Left hindlimb (tissue), 1 donor: ENCODE results near the gene TMED9.

Source experiments
- DNase-seq: peaks from one replicate; pipeline ENCODE4 v3.0.0-alpha.2; 2018

The TMED9 gene

DNA sequence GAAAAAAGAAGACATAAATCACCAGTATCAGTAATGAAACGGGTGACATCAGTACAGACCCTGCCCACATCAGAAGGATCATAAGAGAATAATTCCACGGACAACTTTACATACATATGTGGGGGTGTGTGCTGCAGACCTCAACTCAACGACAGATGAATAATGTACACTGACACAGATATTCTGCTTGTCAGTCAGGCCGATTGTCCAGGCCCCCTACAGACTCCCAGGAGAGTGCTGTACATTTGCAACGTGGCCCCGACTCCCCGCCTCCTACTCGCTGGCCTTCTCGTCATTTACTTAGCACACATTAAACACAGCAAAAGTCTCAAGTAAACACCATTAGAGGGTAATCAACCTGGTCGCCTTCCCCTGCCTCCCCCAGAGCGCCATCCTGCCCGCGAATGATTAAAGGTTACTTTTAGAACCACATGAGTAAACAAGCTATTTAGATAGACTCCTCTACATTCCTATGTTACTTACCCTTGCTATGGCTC, 3.5 kb upstream of the TMED9 start:
- DNase-seq = no peak

DNA sequence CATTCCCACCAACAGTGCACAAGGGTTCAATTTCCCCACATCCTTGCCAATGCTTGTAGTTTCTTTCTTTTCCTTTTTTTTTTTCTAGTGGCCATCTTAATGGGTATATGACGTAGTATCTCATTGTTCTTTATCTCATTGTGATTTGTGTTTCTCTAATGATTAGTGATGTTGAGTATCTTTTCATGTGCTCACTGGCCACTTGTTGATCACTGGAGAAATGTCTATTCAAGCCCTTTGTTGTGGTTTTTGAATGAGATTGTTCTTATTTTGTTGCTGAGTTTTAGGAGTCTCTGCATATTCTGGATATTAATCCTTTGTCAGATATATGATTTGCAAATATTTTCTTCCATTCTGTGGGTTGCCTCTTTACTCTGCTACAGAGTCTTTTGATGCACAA, 1.6 kb upstream of the TMED9 start:
- no peak for DNase-seq

DNA sequence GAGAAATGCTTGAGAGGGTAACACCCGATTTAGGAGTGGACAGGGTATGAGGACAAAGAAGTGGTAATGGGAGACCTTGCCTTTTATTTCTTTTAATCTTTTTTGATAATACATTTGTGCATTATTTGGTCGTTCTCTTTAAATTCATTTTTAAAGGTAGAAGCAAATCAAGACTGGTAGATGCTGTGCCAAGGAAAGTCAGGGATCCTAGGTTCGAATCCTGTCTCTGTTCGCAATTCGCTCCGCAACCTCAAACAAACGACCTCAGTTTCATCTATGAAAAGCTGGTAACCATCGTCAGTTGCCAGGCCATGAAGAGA, 353 bp upstream of the TMED9 start:
- DNase-seq = no peak

DNA sequence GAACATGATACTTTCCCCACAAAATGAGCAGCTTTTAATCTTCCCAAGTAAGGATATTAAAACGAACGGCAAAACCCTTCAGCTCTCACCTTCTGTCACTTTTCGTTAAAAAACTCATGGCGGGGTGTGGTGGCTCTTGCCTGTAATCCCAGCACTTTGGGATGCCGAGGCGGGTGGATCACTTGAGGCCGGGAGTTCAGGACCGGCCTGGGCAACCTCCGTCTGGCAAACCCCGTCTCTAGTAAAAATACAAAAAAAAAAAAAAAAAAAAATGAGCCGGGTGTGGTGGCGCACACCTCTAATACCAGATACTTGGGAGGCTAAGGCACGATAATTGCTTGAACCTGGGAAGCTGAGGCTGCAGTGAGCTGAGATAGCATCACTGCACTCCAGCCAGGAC, 902 bp downstream of the TMED9 start:
- DNase-seq = no peak

DNA sequence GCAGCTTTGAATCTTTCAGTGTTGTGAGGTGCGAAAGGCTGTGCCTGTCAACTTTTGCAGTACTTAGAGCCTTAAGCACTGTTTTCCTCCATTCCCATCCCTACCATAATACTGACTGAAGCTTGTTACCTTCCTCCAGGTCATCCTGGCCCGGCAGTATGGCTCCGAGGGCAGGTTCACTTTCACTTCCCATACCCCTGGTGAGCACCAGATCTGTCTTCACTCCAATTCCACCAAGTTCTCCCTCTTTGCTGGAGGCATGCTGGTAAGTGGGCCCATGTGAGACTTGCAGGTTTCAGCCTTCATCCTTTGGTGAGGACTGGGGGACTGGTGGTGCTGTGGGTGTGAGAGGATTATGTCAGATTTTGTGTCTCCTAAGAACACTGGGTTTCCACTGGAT, 1.5 kb downstream of the TMED9 start:
- no peak for DNase-seq

DNA sequence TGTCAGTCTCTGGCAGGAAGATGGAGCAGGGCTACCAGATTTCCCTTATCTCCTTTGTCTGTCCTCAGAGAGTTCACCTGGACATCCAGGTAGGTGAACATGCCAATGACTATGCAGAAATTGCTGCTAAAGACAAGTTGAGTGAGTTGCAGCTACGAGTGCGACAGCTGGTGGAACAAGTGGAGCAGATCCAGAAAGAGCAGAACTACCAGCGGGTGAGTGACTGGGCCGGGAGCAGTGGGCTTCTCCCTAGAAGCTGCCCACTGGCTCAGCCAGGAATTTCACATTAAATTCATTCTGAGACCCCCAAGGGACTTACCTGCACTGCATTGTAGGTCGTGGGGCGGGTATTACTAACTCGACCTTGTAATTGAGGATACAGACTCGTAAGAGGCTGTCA, 2.1 kb downstream of the TMED9 start:
- DNase-seq = no peak

DNA sequence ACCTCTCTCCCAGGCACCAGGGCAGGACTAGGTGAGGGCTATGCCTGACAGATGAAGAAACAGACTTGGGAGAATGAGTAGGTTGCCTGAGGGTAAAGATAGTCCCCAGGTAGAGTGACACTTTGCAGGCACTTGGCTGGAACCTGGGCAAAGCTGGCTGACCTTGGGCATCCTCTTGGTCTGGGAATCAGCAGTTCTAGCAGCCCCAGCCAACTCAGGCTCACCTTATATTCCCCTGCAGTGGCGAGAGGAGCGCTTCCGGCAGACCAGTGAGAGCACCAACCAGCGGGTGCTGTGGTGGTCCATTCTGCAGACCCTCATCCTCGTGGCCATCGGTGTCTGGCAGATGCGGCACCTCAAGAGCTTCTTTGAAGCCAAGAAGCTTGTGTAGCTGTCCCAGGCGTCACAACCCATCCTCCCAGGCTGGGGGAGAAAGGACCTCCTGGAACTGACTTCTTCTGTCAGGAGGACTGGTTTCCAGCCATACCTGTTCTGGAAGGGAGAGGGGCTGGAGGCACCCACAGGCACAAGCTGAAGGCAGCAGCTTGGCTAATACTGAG, 3.1 kb downstream of the TMED9 start:
- no peak for DNase-seq

DNA sequence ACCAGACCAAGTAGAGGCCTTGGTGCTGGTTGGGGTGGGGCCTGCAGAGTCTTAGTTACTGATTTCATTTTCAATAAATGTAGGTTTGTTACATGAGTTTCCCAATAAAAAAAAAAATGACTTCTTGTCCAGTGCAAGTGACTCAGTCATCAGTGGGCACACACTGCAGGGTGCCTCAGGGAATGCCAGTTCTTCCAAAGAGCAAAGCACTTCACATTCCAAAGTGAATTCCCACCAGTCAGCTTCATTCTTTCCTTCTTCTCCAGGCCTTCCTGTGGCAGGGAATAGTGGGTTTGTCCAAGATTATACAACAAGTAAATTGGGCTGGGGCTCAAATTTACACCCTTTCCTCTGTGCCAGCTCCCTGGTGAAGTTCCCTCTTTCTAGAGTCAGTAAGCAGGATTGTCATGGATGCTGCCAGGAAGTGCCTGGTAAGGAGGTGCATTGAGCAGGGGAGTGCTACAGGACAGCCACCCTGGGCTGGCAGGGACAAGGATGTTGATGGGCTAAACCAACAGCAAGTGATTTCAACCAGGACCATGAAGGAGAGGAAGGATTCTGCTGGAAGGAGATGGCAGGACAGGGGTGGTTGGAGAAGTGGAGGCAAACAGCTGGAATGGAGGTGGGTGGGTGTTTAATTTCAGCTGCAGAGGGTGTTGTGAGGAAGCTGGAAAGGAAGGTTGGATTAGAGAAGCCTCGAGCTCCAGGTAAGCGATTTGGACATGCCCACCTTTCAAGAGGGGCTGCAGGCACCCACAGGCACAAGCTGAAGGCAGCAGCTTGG, 4.2 kb downstream of the TMED9 start:
- no peak for DNase-seq

DNA sequence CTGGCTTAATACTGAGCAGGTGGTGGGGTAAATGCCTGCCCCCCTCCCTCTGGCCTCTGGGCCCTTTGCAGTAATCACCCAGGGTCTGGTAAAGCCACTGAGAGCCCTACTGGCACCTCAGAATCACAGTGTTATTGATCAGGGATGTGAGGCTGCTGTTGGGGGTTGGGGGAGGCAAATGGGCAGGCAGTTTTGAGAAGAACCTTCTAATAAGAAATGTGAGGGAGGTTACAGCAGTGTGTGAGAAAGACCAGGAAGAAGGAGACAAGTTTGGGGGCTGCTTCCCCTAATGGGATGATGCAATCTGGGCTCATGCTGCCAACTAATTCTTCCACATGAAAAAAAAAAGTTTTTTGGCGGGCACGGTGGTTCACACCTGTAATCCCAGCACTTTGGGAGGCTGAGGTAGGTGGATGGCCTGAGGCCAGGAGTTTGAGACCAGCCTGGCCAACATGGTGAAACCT, 4.8 kb downstream of the TMED9 start:
- no peak for DNase-seq

DNA sequence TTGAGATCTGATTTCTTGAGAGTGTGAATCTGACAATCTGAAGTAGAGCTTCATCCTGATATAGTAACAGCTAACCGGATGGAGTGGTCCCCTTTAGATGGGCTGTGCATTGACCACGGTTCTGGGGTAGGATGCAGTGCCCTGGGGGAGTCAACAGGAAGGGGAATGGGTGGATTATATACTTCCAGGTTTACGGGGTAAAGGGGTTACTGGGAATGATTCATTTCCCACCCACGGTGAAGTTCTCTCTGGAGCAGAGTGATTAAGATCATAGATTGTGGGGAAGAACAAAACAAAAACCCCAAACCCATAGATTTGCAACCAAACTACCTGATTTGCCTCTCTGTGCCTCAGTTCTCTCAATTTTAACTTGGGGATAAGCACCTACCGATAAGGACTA, 6.5 kb downstream of the TMED9 start:
- no peak for DNase-seq

DNA sequence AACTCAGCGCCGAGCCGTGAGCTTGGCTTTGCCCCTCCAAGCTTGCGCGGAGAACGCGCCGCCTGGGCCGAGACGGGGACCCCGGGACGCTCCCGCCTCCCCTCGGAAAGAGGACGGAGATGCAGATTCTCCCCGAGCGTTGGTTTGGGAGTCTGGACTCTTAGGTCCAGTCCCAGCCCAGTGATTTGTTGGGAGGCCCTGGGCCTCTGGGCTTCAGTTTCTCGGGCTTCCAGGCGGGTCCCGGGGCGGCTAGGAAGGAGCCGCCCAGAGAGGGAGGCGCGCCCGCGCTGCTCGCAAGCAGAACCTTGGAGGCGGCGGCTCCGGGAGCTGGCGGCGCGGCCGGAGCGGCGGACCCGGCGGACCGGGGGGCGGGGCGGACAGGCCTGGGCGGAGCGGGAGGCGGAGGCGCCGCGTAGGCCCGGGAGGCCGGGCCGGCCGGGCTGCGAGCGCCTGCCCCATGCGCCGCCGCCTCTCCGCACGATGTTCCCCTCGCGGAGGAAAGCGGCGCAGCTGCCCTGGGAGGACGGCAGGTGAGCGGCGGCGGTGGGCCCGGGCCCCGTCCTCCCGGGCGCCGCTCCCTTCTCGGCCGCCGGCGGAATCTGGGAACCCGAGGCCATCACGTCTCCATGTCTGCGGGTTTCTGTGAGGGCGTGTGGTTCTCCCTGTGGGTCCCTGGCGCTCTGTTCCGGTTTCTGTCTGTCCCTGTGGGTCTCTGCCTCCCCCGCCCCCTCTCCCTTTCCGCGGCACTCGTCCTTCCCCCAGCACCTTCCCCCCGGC, 7.9 kb downstream of the TMED9 start, which contains the start of gene B4GALT7:
B4GALT7 (plus strand) TSS at position 402 of the 777 bp plus-strand sequence; CDS start at position 481, 79 bp downstream.
- peak; percentile 88 for DNase-seq

DNA sequence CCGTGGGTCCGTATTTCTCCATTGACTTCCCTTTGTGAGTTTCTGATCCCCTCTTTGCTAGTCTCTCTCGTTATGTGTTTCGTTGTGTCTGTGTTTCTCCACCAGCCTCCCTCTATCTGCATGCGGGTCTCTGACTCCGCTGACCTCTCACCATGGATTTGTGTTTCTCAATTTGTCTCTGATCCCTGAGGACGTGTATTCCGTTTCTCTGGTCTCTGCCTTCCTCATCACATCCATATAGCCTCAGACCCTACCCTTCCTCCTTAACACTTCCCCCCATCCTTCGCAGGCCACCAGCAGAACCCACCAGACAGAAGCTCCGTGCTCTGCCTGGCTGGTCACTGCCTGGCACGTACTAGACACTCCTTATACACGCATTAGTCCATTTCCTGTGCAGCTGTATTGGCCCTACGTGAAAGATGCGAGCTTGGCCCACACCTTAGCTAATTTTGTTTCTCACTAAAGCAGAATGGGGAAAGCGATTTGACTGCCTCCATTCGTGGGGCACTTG, 8.6 kb downstream of the TMED9 start:
- no peak for DNase-seq

DNA sequence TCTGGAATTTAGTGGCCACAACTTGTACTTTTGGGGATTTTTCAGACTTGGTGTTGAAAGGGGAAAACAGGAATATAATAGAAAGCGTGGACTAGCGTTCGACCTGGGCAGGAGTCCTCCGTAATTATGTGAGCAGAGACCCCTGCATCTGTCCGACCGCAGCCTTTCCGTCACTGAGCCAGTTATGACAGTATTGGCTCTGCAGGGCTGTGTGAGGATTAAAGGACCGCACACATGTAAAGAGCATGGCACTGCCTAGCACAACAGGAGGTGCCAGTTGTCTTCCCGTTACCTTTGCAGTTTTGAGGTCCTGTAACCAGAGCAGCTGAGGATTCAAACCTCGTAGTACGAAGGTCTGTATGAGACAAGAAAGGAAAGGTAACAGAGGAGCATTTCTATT, 9.1 kb downstream of the TMED9 start:
- DNase-seq = no peak

DNA sequence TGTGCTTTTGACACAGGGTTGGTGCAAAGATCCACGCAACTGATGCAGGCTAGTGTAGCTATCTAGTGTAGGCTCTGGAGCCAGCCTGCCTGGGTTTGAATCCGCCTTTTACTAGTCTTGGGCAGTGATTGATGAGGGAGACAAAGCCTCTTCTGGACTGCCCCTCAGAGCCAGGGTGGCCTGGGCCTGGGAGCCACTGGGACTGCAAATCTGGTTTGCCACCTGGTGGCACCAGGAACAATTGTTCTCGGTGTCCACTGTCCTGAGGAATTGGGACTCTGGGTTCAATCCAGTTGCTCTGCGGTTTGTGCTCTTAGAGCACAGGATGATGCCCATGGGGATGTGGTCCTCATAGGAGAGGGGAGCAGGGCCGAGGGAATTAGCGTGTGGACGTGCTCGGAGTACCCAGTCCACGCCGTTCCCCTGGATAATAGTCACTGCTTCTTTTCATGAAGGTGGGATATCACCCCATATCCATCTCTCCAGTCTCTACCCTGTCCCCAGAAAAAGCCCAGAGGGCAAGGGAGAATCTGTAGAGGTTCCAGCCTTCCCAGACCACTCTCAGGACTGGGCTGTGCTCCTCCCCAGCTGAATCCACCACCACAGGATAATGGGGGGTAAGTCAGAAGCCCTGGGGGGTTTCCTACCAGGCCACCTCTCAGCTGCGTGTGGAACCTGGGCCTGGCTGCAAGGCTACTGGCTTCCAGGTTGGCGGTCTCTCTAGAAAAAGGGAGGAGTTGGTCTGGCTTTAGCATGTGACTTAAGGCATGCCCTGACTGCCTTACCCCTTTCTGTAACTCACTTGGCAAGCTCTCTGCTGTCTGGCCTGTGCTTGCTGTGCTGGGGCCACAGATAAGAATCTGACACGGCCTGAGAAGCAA, 9.8 kb downstream of the TMED9 start:
- no peak for DNase-seq

DNA sequence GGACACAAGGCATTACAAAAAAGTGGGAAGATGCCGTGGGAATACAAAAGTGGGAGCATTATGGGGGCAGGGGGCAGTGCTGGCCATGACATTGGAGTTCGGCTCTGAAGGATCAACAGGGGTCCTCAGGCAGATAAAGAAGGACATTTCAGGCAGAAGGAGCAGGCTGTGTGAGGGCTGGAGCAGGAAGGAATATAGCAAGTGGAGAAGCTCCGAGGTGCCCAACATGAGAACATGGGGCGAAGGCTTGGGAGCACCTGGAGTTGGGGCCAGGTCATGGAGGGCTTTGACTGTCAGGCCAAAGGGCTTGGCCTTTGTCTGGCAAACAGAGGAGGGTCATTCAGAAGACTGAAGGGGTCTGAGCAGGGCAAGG, 10.4 kb downstream of the TMED9 start:
- no peak for DNase-seq

DNA sequence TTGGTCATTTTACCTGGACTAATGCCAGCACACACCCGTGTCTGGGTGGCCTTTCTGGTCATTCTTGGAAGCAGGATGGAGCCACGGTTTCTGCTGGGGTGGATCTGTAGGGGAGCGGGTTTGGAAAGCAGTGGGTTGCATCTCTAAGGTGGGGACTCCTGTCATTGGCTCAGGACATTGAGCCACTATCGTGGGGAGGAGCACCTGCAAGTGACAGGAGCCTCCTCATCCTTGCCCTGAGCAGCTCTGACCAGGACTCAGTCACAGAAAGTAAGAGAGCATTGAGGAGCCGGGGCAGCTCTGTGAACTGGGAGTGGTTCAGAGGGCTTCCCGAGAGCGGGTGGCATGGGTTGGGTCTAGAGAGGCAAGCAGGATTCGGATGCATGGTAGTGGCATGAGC, 11.6 kb downstream of the TMED9 start:
- no peak for DNase-seq

DNA sequence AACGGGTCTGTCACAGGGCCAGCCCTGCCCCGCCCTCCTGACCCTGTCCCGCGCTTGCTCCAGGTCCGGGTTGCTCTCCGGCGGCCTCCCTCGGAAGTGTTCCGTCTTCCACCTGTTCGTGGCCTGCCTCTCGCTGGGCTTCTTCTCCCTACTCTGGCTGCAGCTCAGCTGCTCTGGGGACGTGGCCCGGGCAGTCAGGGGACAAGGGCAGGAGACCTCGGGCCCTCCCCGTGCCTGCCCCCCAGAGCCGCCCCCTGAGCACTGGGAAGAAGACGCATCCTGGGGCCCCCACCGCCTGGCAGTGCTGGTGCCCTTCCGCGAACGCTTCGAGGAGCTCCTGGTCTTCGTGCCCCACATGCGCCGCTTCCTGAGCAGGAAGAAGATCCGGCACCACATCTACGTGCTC, 12.1 kb downstream of the TMED9 start:
- no peak for DNase-seq

DNA sequence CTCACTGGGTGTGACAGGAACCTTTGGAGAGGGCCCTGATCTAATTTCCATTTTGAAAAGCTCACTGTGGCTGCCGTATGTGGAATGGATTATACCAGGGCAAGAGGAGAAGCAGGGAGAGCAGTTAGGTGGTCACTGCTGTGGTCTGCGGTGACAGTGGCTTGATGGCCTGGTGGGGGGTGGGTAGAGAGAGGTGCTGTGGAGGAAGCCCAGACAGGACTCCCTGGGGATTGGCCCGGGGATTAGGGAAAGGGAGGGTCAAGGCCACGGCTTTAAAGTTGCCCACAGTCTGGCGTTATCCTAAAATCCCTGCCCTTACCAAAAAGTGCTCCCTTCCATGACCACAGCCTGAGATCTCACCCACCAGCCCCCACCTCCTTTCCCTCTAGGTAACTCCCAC, 12.7 kb downstream of the TMED9 start:
- no peak for DNase-seq

DNA sequence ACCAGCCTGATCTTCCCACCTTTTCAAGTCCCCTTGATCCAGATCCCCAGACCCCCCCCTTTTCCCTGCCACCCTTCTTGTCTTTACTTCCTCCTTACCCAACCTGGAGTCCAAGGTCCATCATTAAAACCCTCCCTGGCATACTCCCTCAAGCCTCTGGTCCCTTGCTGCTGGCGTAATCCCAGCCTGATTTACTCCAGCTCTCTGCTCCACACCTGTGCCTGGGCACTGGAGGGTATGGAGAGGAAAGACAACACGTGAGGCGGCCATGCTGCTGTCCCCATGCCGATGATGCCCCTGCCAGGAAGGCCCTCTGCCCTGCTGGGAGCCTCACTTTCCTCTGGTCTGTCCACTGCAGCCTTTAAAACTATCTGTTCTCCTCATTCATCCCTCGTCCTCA, 13.1 kb downstream of the TMED9 start:
- no peak for DNase-seq

DNA sequence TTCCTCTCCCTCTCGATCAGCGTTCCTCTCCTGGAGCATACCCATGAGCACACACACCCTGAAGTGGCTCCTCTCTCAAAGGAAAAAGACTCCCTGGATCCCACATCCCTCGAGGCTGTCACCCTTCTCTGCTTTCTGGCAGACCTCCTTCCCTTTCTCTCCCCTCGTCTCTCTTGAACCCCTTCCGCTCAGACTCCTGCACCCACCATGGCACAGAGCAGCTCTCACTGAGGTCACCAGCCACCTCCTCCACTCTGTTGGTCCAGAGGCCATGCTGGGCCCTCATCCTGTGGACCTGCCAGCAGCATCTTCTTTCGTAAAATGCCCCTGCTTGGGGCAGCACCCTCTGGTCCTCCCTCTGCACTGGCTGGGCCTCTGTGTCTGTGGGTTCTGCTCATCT, 13.7 kb downstream of the TMED9 start:
- no peak for DNase-seq

DNA sequence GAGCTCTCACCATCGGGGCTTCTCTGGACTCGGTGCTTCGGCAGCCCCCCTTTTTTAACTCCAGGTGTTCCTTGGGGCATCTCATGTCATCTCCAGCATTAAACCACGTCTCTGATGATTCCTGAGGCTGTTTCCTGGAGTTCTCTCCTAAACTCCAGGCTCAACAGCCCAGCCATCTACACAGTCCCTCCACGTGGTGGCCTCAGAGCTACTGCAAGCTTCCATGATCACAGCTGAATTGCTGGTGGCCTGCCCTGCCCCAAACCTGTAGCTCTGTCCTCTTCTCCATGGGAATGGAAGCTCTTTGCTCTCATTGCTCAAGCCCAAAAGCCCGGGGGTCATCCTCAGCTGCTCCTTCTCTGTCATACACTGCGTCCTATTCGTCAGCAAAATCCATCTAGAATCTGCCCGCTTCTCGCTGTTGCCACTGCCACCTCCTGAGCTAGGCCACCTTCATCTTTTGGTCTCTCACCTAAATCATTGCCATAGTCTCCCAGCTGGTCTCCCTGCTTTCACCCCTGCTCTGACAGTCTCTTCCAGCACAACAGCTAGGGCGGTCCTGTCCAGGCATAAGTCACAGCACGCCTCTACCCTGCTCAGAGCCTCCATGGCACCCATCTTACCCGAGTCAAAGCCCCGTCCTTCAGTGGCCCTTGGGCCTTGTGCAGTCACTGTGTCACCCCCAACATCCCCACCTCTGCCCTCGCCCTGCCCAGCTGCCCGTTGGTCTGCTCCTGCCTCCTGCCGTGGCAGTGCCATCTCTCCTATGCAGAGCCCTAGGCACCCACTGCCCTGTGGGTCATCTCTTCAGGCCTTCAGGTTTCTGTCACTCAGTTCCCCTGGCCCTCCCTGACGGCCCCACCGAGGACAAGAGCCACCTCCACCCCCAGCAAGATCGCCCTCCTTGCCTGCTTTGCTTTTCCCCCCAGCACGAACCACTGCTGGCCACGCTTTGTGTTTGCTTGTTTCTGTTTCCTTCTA, 14.4 kb downstream of the TMED9 start:
- DNase-seq = no peak

DNA sequence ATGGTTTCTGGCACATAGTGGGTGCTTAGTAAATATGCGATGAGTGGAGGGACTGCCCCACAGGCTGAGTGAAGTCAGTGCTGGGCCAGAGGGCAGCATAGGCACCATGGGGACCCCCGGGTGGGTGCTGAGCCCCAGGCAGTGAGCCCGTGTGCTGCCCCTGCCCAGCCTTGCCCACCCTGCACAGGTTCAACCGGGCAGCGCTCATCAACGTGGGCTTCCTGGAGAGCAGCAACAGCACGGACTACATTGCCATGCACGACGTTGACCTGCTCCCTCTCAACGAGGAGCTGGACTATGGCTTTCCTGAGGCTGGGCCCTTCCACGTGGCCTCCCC, 15.1 kb downstream of the TMED9 start:
- DNase-seq = no peak
